Caco-2 (cell line): ENCODE measurements around the gene TRAK2. TPM values are rescaled to one million over a fixed set of nuclear protein-coding genes. Genes with fewer than 3 reads are reported as not detected.

ENCODE experiments used
- BruUV-seq: library from RNA; stranded (reverse); fragments of 400-500 nt; replicated peaks from 2 replicates; lab custom pipeline; 2021; lab: Mats Ljungman, UMichigan
- CTCF ChIA-PET: fragments of 300-600 bp; sonication (Branson Sonifier 250); formaldehyde crosslinking; loops from one replicate; lab custom pipeline; 2022; ENCODE audit warnings: antibody characterized with exemption; lab: Charles Lee
- POLR2A ChIA-PET: fragments of 300-600 bp; sonication (Branson Sonifier 250); formaldehyde crosslinking; loops from one replicate; lab custom pipeline; 2022; ENCODE audit warnings: antibody characterized with exemption; lab: Charles Lee
- DNase-seq, 2 experiments: peaks; one replicate each; pipeline versions ENCODE4 v3.0.0 to v3.0.0-alpha.2; 2020 to 2022
- H3K27me3 ChIP-seq: replicated peaks from 2 replicates; pipeline ENCODE4 v1.6.0; 2011; ENCODE audit warnings: low read length; ENCODE audit not compliant: control insufficient read depth, insufficient read depth
- H3K36me3 ChIP-seq: 2 replicates; pipeline ENCODE4 v1.5.1; 2011; ENCODE audit warnings: low read length; ENCODE audit not compliant: control insufficient read depth, insufficient read depth
- H3K4me1 ChIP-seq: fragments of 250-450 bp; sonication (Bioruptor Pico); 2 replicates; pipeline ENCODE4 v1.5.1; 2020; ENCODE audit warnings: mild to moderate bottlenecking
- H3K4me3 ChIP-seq: 2 replicates; pipeline ENCODE4 v1.5.1; 2011; ENCODE audit warnings: low read depth, mild to moderate bottlenecking, control low read depth, low read length
- H3K9me3 ChIP-seq: fragments of 250-450 bp; sonication (Bioruptor Pico); 2 replicates; pipeline ENCODE4 v1.5.1; 2020; ENCODE audit warnings: mild to moderate bottlenecking, moderate library complexity
- H3K27ac Mint-ChIP-seq: one replicate; pipeline ENCODE4 v1.8.0; 2022; ENCODE audit warnings: mixed read lengths; ENCODE audit not compliant: unreplicated experiment
- H3K27me3 Mint-ChIP-seq: one replicate; pipeline ENCODE4 v1.8.0; 2022; ENCODE audit warnings: mixed read lengths; ENCODE audit not compliant: insufficient read depth, unreplicated experiment
- H3K36me3 Mint-ChIP-seq: one replicate; pipeline ENCODE4 v1.8.0; 2022; ENCODE audit warnings: mild to moderate bottlenecking, mixed read lengths; ENCODE audit not compliant: insufficient read depth, unreplicated experiment
- H3K4me1 Mint-ChIP-seq: one replicate; pipeline ENCODE4 v1.8.0; 2022; ENCODE audit warnings: low read depth, mixed read lengths; ENCODE audit not compliant: unreplicated experiment
- H3K4me3 Mint-ChIP-seq: one replicate; pipeline ENCODE4 v1.8.0; 2022; ENCODE audit warnings: mild to moderate bottlenecking, moderate library complexity, mixed read lengths; ENCODE audit not compliant: unreplicated experiment
- H3K9me3 Mint-ChIP-seq: one replicate; pipeline ENCODE4 v1.8.0; 2022; ENCODE audit warnings: mixed read lengths; ENCODE audit not compliant: unreplicated experiment
- CTCF ChIP-seq, 2 experiments: fragments of 200-600 bp in 1 of 2; IDR thresholded peaks; 1 replicate in 1 of 2; 2 replicates in 1 of 2; pipeline versions ENCODE4 v1.5.1 to v1.8.0; 2011 to 2022; ENCODE audit warnings: antibody characterized with exemption in 1 of 2, control low read depth in 1 of 2, inconsistent platforms in 1 of 2, low read depth in 1 of 2, low read length in 1 of 2, mild to moderate bottlenecking in 1 of 2, moderate library complexity in 1 of 2; ENCODE audit not compliant: insufficient read depth in 1 of 2, severe bottlenecking in 1 of 2, unreplicated experiment in 1 of 2
- intact Hi-C: fragments of 100-400 bp; cut with micrococcal nuclease; formaldehyde crosslinking; loops from one replicate; pipeline ENCODE4 v1.10.0; 2022; ENCODE audit not compliant: unreplicated experiment
- total RNA-seq: library from RNA; stranded (reverse); gene quantifications from 2 replicates; pipeline ENCODE4 v1.2.3, GENCODE V29; 2022

Gene TRAK2
- total RNA-seq, 1 experiment from 2014 or later: 23.2 TPM

GRCh38 chr2:201349601-201350000, 101.7 kb downstream of the TRAK2 start:
- Histone ChIP-seq H3K9me3 (no peaks in the 10 kb centered on the region), H3K4me1 (peaks cover 11% of the 10 kb centered on the region), H3K36me3 (no peaks in the 10 kb centered on the region), H3K4me3 (no peak overlapping the region), H3K27me3 (no peaks in the 10 kb centered on the region)
- H3K27me3 Mint-ChIP-seq: no peaks in the 10 kb centered on the region
- no TSS peak for BruUV-seq
- no peak overlapping the region for H3K4me3 Mint-ChIP-seq
- CTCF ChIA-PET: interaction anchor here (1.4 kb wide), 1 partner anchor 117 kb away, joined by 3 read pairs; no protein-coding TSS in a partner anchor
- intact Hi-C loops: no loop called here
- no peaks in the 10 kb centered on the region for H3K36me3 Mint-ChIP-seq
- H3K4me1 Mint-ChIP-seq: peaks cover 19% of the 10 kb centered on the region
- TF ChIP-seq CTCF (IDR thresholded peaks at IDR 0.05; ENCODE audit: insufficient read depth in 1 of 2, low read depth in 1 of 2, low read length in 1 of 2, severe bottlenecking in 1 of 2, unreplicated experiment in 1 of 2): no peak
- no peak overlapping the region for H3K27ac Mint-ChIP-seq
- DNase-seq: no peak
- POLR2A ChIA-PET: no interaction called here
- H3K9me3 Mint-ChIP-seq: no peaks in the 10 kb centered on the region

GRCh38 chr2:201348758-201349157, 102.5 kb downstream of the TRAK2 start:
- ChIA-PET POLR2A (interaction anchor here (1.0 kb wide), 1 partner anchor 8 kb away, joined by 3 read pairs; the partner anchor contains the start of gene FLACC1), CTCF (interaction anchor here (1.4 kb wide), 1 partner anchor 117 kb away, joined by 3 read pairs; no protein-coding TSS in a partner anchor)
- TF ChIP-seq CTCF (IDR thresholded peaks at IDR 0.05; ENCODE audit: insufficient read depth in 1 of 2, low read depth in 1 of 2, low read length in 1 of 2, severe bottlenecking in 1 of 2, unreplicated experiment in 1 of 2): no peak
- Mint-ChIP-seq H3K36me3 (no peaks in the 10 kb centered on the region), H3K27ac (no peak overlapping the region), H3K27me3 (no peaks in the 10 kb centered on the region), H3K4me1 (peaks cover 19% of the 10 kb centered on the region), H3K9me3 (no peaks in the 10 kb centered on the region), H3K4me3 (no peak overlapping the region)
- H3K36me3 ChIP-seq: no peaks in the 10 kb centered on the region
- no peak for DNase-seq
- H3K9me3 ChIP-seq: no peaks in the 10 kb centered on the region
- H3K27me3 ChIP-seq: no peaks in the 10 kb centered on the region
- no TSS peak for BruUV-seq
- H3K4me3 ChIP-seq: no peak overlapping the region
- H3K4me1 ChIP-seq: peaks cover 11% of the 10 kb centered on the region
- intact Hi-C loops: no loop called here

- H3K4me1 Mint-ChIP-seq: peaks cover 7% of the 10 kb centered on the region
- DNase-seq: no peak
- CTCF ChIA-PET: no interaction called here
- no peaks in the 10 kb centered on the region for H3K36me3 ChIP-seq
- H3K4me3 ChIP-seq: no peak overlapping the region
- no peaks in the 10 kb centered on the region for H3K27me3 Mint-ChIP-seq
- H3K36me3 Mint-ChIP-seq: no peaks in the 10 kb centered on the region
- no peaks in the 10 kb centered on the region for H3K4me1 ChIP-seq
- no peak overlapping the region for H3K4me3 Mint-ChIP-seq
- no peaks in the 10 kb centered on the region for H3K27me3 ChIP-seq
- POLR2A ChIA-PET: no interaction called here
- TF ChIP-seq CTCF (IDR thresholded peaks at IDR 0.05; ENCODE audit: insufficient read depth in 1 of 2, low read depth in 1 of 2, low read length in 1 of 2, severe bottlenecking in 1 of 2, unreplicated experiment in 1 of 2): no peak
- no TSS peak for BruUV-seq
- no peaks in the 10 kb centered on the region for H3K9me3 Mint-ChIP-seq
- H3K27ac Mint-ChIP-seq: no peak overlapping the region
- no peaks in the 10 kb centered on the region for H3K9me3 ChIP-seq
- intact Hi-C loops: no loop called here
These were observed 104.1 kb downstream of the TRAK2 start for GRCh38 chr2:201347138-201347537.
